Liver (tissue), 9 donors: Measurements from ENCODE around the gene AOAH. TPM values are rescaled to one million over a fixed set of nuclear protein-coding genes. Genes with fewer than 3 reads are reported as not detected.

Experiments used
- DNase-seq: peaks from one replicate; pipeline ENCODE4 v3.0.0-alpha.2; 2017; ENCODE audit warnings: low spot score
- H3K27ac ChIP-seq, 2 donors: one replicate each; pipeline ENCODE4 v1.7.0; 2013; ENCODE audit warnings: inconsistent platforms in 2 of 2, low read length in 2 of 2, control low read depth in 1 of 2, low read depth in 1 of 2, mild to moderate bottlenecking in 1 of 2
- H3K27me3 ChIP-seq, 4 donors: one replicate each; pipeline versions ENCODE4 v1.6.1 to v1.7.0; 2013; ENCODE audit warnings: low read length in 3 of 4, inconsistent platforms in 1 of 4, mild to moderate bottlenecking in 1 of 4, moderate library complexity in 1 of 4; ENCODE audit not compliant: control insufficient read depth in 4 of 4, insufficient read depth in 4 of 4
- H3K36me3 ChIP-seq, 4 donors: one replicate each; pipeline versions ENCODE4 v1.6.1 to v1.7.0; 2013; ENCODE audit warnings: low read length in 3 of 4, mild to moderate bottlenecking in 3 of 4, low read depth in 1 of 4, moderate library complexity in 1 of 4; ENCODE audit not compliant: control insufficient read depth in 4 of 4, insufficient read depth in 3 of 4
- H3K4me1 ChIP-seq, 4 donors: one replicate each; pipeline versions ENCODE4 v1.6.1 to v1.7.0; 2013; ENCODE audit warnings: low read length in 3 of 4, mild to moderate bottlenecking in 3 of 4, moderate library complexity in 1 of 4; ENCODE audit not compliant: control insufficient read depth in 4 of 4, insufficient read depth in 4 of 4
- H3K4me3 ChIP-seq, 3 donors: one replicate each; pipeline versions ENCODE4 v1.6.1 to v1.7.0; 2013; ENCODE audit warnings: low read length in 3 of 3, control low read depth in 1 of 3, low read depth in 1 of 3, mild to moderate bottlenecking in 1 of 3
- H3K9ac ChIP-seq, 2 donors: one replicate each; pipeline ENCODE4 v1.7.0; 2013; ENCODE audit warnings: low read length in 2 of 2, mild to moderate bottlenecking in 2 of 2, moderate library complexity in 2 of 2, control low read depth in 1 of 2, low read depth in 1 of 2
- H3K9me3 ChIP-seq, 4 donors: one replicate each; pipeline versions ENCODE4 v1.6.1 to v1.7.0; 2013; ENCODE audit warnings: low read length in 3 of 4; ENCODE audit not compliant: control insufficient read depth in 4 of 4
- ATF3 ChIP-seq: IDR thresholded peaks from 2 replicates; pipeline ENCODE4 v1.6.1; 2016; ENCODE audit warnings: antibody characterized with exemption
- CTCF ChIP-seq: fragments of 150-350 bp; IDR thresholded peaks from 2 replicates; pipeline ENCODE4 v1.5.1; 2017; ENCODE audit warnings: improper control_type of control experiment, low read depth, low read length; ENCODE audit not compliant: missing input control
- EGR1 ChIP-seq, 2 donors: IDR thresholded peaks; 2 replicates each; pipeline ENCODE4 v1.6.1; 2016 to 2018; ENCODE audit warnings: antibody characterized with exemption in 2 of 2, low read depth in 2 of 2
- FOXA1 ChIP-seq: IDR thresholded peaks from 2 replicates; pipeline ENCODE4 v1.6.1; 2016; ENCODE audit warnings: antibody characterized with exemption
- FOXA2 ChIP-seq: IDR thresholded peaks from 2 replicates; pipeline ENCODE4 v1.6.1; 2016; ENCODE audit warnings: antibody characterized with exemption
- GABPA ChIP-seq, 2 donors: IDR thresholded peaks in 1 of 2; conservative IDR thresholded peaks in 1 of 2; 2 replicates each; pipeline ENCODE4 v1.6.1; 2016; ENCODE audit warnings: antibody characterized with exemption in 2 of 2, mild to moderate bottlenecking in 1 of 2, moderate library complexity in 1 of 2
- HNF4G ChIP-seq: IDR thresholded peaks from 2 replicates; pipeline ENCODE4 v1.6.1; 2016; ENCODE audit warnings: antibody characterized with exemption
- JUND ChIP-seq, 2 donors: IDR thresholded peaks; 2 replicates each; pipeline ENCODE4 v1.6.1; 2016; ENCODE audit warnings: antibody characterized with exemption in 2 of 2
- NR2F2 ChIP-seq: IDR thresholded peaks from 2 replicates; pipeline ENCODE4 v1.6.1; 2016; ENCODE audit warnings: antibody characterized with exemption
- RAD21 ChIP-seq, 2 donors: IDR thresholded peaks; 2 replicates each; pipeline ENCODE4 v1.6.1; 2016; ENCODE audit warnings: antibody characterized with exemption in 2 of 2, mild to moderate bottlenecking in 2 of 2
- REST ChIP-seq: IDR thresholded peaks from 2 replicates; pipeline ENCODE4 v1.6.1; 2016; ENCODE audit warnings: antibody characterized with exemption, mild to moderate bottlenecking
- RXRA ChIP-seq, 2 donors: IDR thresholded peaks; 2 replicates each; pipeline ENCODE4 v1.6.1; 2017 to 2018; ENCODE audit warnings: antibody characterized with exemption in 2 of 2, mild to moderate bottlenecking in 1 of 2
- SP1 ChIP-seq: IDR thresholded peaks from 2 replicates; pipeline ENCODE4 v1.6.1; 2018; ENCODE audit warnings: antibody characterized with exemption, mild to moderate bottlenecking
- TAF1 ChIP-seq: conservative IDR thresholded peaks from 2 replicates; pipeline ENCODE4 v1.6.1; 2016; ENCODE audit warnings: antibody characterized with exemption, mild to moderate bottlenecking
- YY1 ChIP-seq: IDR thresholded peaks from 2 replicates; pipeline ENCODE4 v1.6.1; 2016; ENCODE audit warnings: antibody characterized with exemption, mild to moderate bottlenecking
- ZBTB33 ChIP-seq: IDR thresholded peaks from 2 replicates; pipeline ENCODE4 v1.6.1; 2016; ENCODE audit warnings: antibody characterized with exemption
- WGBS: extraction: QIAGEN DNeasy Blood & Tissue Kit; methylation state at CpG from one replicate; pipeline ENCODE4 v1.1.7; 2013; 5-methylcytosine and 5-hydroxymethylcytosine counted together
- polyA plus RNA-seq, 2 donors: library from polyadenylated mRNA; stranded (reverse) in 1 of 2; unstranded in 1 of 2; fragments of 200-250 nt in 1 of 2; fragments of >200 nt in 1 of 2; fragmentation: Nextera tagmentation in 1 of 2; extraction: Ambion mirVana in 1 of 2; gene quantifications; one replicate each; pipeline versions ENCODE4 v1.2.1 to v1.2.3, GENCODE V29; 2013 to 2015
- total RNA-seq, 2 donors: library from RNA; depleted of rRNA; stranded (reverse); fragments of >200 nt; gene quantifications; one replicate each; pipeline ENCODE4 v1.2.3, GENCODE V29; 2014
- TF ChIP-seq, protein P1 (sequence below): IDR thresholded peaks from 2 replicates; pipeline ENCODE4 v1.6.1; 2016; ENCODE audit warnings: antibody characterized with exemption
- donor health status: healthy.
- donor health status: healthy.
- donor health status: healthy.
- donor health status: healthy.
- donor health status: healthy.

AOAH gene
- total and polyA plus RNA-seq, 4 donors, result 2.4 to 26.7 (median 5.8) TPM

- no peak for TF ChIP-seq REST
- no peak for TF ChIP-seq FOXA2
Observed at GRCh38 chr7:36475381-36475780, 248.9 kb downstream of the AOAH start (continued).

DNA sequence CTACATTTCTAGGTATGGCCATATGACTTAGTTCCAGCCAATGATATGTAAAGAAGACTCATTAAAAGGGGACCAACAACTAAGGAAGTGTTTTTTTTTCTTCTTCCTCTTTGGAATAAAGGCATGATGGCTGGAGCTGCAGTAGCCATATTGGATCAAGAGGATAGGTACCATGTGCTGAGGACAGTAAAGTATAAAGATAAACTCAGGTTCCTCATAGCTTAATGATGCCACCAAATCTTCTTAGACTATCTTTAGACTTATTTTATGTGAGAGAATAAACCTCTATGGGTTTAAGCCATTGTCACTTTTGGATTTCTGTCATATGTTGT is 249.3 kb downstream of the AOAH start:
- no peak for DNase-seq
- no peak for TF ChIP-seq HNF4G
- TF ChIP-seq ZBTB33, result no peak
- TF ChIP-seq, protein P1, sequence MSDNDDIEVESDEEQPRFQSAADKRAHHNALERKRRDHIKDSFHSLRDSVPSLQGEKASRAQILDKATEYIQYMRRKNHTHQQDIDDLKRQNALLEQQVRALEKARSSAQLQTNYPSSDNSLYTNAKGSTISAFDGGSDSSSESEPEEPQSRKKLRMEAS, result no peak
- TF ChIP-seq TAF1, result no peak
- TF ChIP-seq ATF3, result no peak
- TF ChIP-seq RAD21 (IDR thresholded peaks at IDR 0.05), result no peak
- TF ChIP-seq RXRA (IDR thresholded peaks at IDR 0.05), result no peak
- no peak for TF ChIP-seq FOXA1
- TF ChIP-seq YY1, result no peak
- no peaks in the 10 kb centered on the region for H3K9me3 ChIP-seq

DNA sequence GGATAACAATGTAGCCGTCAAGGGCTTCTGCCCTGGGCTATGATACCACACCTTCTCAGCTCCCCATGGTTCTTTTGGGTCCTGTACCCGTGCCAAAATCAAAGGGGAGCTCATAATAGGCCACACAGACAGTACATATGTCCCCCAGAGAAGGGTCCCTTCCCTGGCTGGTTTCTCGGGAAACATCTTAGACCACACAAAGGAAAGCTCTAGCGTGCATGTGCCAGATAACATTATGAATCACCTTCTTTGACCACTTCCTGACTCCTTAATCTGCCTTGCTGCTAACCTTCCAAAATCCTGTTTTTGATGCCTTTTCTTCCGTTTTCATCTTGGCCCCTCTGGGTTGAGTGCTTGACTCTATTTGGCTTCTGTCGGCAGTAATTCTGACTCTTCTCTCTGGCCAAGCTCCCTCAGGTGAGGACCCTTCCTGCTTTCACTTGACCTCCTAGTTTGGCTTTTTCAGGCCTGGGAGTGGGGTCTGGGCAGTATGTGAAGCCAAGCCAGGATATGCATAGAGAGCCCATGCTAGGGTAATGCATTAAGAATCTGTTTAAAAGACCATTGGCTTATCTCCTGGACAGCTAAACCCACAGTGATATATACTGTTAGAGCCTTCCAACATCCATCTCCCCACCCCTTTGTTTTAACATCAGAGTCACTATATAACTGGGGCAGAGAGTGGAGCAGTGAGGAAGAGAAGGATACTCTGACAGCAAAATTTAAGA is 249.8 kb downstream of the AOAH start:
- H3K27me3 ChIP-seq, result no peaks in the 10 kb centered on the region
- H3K27ac ChIP-seq, result no peak overlapping the region
- H3K4me1 ChIP-seq, result peaks cover 0 to 18% (median 5%) of the 10 kb centered on the region in 4 donors
- no peak overlapping the region for H3K9ac ChIP-seq
- no peaks in the 10 kb centered on the region for H3K9me3 ChIP-seq
- TF ChIP-seq SP1, result no peak
- no peak for TF ChIP-seq CTCF
- TF ChIP-seq EGR1 (IDR thresholded peaks at IDR 0.05; ENCODE audit: low read depth in 2 of 2), result no peak
- TF ChIP-seq RXRA (IDR thresholded peaks at IDR 0.05), result no peak
- no peak for TF ChIP-seq GABPA (IDR thresholded peaks at IDR 0.05 in 1 of 2, conservative IDR thresholded peaks at IDR 0.05 in 1 of 2)
- TF ChIP-seq JUND (IDR thresholded peaks at IDR 0.05), result no peak
- TF ChIP-seq FOXA2, result no peak
- no peak for TF ChIP-seq YY1
- TF ChIP-seq RAD21 (IDR thresholded peaks at IDR 0.05), result no peak
- TF ChIP-seq NR2F2, result no peak
- no peak for TF ChIP-seq HNF4G
- TF ChIP-seq ATF3, result no peak
- no peak for DNase-seq
- WGBS, result 69% methylated on average over 6 of the region's 6 CpGs
- H3K4me3 ChIP-seq, result no peak overlapping the region
- H3K36me3 ChIP-seq, result no peaks in the 10 kb centered on the region

More for the DNA sequence above, 249.3 kb downstream of the AOAH start:
- H3K4me3 ChIP-seq, result no peak overlapping the region
- no peak overlapping the region for H3K27ac ChIP-seq
- H3K4me1 ChIP-seq, result peaks cover 0 to 18% (median 5%) of the 10 kb centered on the region in 4 donors
- no peaks in the 10 kb centered on the region for H3K36me3 ChIP-seq
- H3K9ac ChIP-seq, result no peak overlapping the region
- H3K27me3 ChIP-seq, result no peaks in the 10 kb centered on the region
